OCI-LY7 (cell line): ENCODE data around the gene RNF152. TPM values are rescaled to one million over a fixed set of nuclear protein-coding genes. Genes with fewer than 3 reads are reported as not detected.

ENCODE experiments used
- BruUV-seq: library from RNA; stranded (reverse); fragments of 400-500 nt; replicated peaks from 2 replicates; lab custom pipeline; 2021; lab: Mats Ljungman, UMichigan
- CTCF ChIA-PET: fragments of 300-600 bp; sonication (Branson Sonifier 250); formaldehyde crosslinking; loops from one replicate; lab custom pipeline; 2022; ENCODE audit warnings: antibody characterized with exemption; ENCODE audit not compliant: unreplicated experiment; lab: Charles Lee
- POLR2A ChIA-PET: fragments of 300-600 bp; sonication (Branson Sonifier 250); formaldehyde crosslinking; loops from one replicate; lab custom pipeline; 2022; ENCODE audit warnings: antibody characterized with exemption; lab: Charles Lee
- DNase-seq: peaks from one replicate; pipeline ENCODE4 v3.0.0-alpha.2; 2015; ENCODE audit warnings: low spot score
- H2AFZ ChIP-seq: fragments of 200-600 bp; sonication (generic), shearing (Covaris generic); 2 replicates; pipeline ENCODE4 v1.6.1; 2014; ENCODE audit warnings: mild to moderate bottlenecking, antibody characterized with exemption, low read length, moderate library complexity
- H3K27ac ChIP-seq: fragments of 200-600 bp; sonication (generic); 2 replicates; pipeline ENCODE4 v1.5.1; 2014; ENCODE audit warnings: mixed run types, low read depth, mild to moderate bottlenecking, moderate library complexity, low read length, inconsistent platforms; ENCODE audit not compliant: poor library complexity, severe bottlenecking
- H3K36me3 ChIP-seq: fragments of 200-600 bp; sonication (generic); 2 replicates; pipeline ENCODE4 v1.6.1; 2014; ENCODE audit warnings: mild to moderate bottlenecking, antibody characterized with exemption, low read length, moderate library complexity, mixed read lengths; ENCODE audit not compliant: insufficient read depth
- H3K4me1 ChIP-seq: fragments of 200-600 bp; sonication (generic); 2 replicates; pipeline ENCODE4 v1.5.1; 2014; ENCODE audit warnings: mild to moderate bottlenecking, low read length; ENCODE audit not compliant: insufficient read depth, poor library complexity, severe bottlenecking
- H3K4me2 ChIP-seq: fragments of 200-600 bp; sonication (generic); 2 replicates; pipeline ENCODE4 v1.6.1; 2014; ENCODE audit warnings: mild to moderate bottlenecking, low read length
- H3K4me3 ChIP-seq: fragments of 200-600 bp; sonication (generic); 2 replicates; pipeline ENCODE4 v1.5.1; 2014; ENCODE audit warnings: mild to moderate bottlenecking, low read depth, low read length; ENCODE audit not compliant: poor library complexity, severe bottlenecking
- H3K79me2 ChIP-seq: fragments of 200-600 bp; sonication (generic); 2 replicates; pipeline ENCODE4 v1.6.1; 2016; ENCODE audit warnings: low read depth, mild to moderate bottlenecking, low read length, moderate library complexity, mixed read lengths; ENCODE audit not compliant: insufficient read depth
- H3K9me2 ChIP-seq: fragments of 200-600 bp; sonication (generic); 2 replicates; pipeline ENCODE4 v1.6.1; 2016; ENCODE audit warnings: mild to moderate bottlenecking, low read length, mixed read lengths; ENCODE audit not compliant: insufficient read depth
- H3K9me3 ChIP-seq: fragments of 200-600 bp; sonication (generic); 2 replicates; pipeline ENCODE4 v1.6.1; 2014; ENCODE audit warnings: mild to moderate bottlenecking, mixed run types, low read length, mixed read lengths
- H4K20me1 ChIP-seq: fragments of 200-600 bp; sonication (generic); 2 replicates; pipeline ENCODE4 v1.6.1; 2014; ENCODE audit warnings: mild to moderate bottlenecking, antibody characterized with exemption, low read length, moderate library complexity, mixed read lengths; ENCODE audit not compliant: insufficient read depth
- CTCF ChIP-seq: fragments of 200-600 bp; sonication (generic); conservative IDR thresholded peaks from 2 replicates; pipeline ENCODE4 v1.5.1; 2014; ENCODE audit warnings: mild to moderate bottlenecking, antibody characterized with exemption, low read length, moderate library complexity, mixed read lengths
- EZH2phosphoT487 ChIP-seq: fragments of 200-600 bp; sonication (generic); IDR thresholded peaks from 2 replicates; pipeline ENCODE4 v1.6.1; 2018; ENCODE audit warnings: low read depth, borderline replicate concordance, mild to moderate bottlenecking, mixed run types, antibody characterized with exemption, low read length, moderate library complexity, mixed read lengths
- intact Hi-C: fragments of 100-400 bp; cut with micrococcal nuclease; formaldehyde crosslinking; loops from one replicate; pipeline ENCODE4 v1.10.0; 2022; ENCODE audit not compliant: unreplicated experiment
- total RNA-seq, 2 experiments: library from RNA; depleted of rRNA in 1 of 2; stranded (reverse); fragments of >200 nt in 1 of 2; shearing (Covaris generic) in 1 of 2; gene quantifications; 2 replicates each; pipeline ENCODE4 v1.2.3, GENCODE V29; 2014 to 2022

RNF152 gene
- total RNA-seq, 2 experiments from 2014 or later = not detected

DNA sequence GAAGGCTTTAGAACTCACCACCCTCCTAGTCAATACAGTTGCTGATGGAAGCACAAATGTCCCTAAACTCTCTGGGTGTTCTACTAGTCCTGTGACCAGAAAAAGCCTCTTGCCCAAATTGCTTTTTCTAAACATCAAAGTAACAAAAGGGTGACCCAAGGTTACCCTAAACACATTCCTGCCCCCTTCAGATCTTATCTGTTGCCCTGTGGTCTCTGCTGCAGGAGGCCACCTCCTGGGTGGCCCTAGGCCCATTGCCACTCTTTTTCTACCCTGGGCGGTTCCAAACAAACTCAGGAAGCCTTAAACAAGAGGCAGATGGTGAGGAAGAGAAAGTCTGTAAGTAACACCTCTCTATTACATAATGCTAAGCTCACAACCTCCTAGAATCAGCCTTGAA is 3.3 kb downstream of the RNF152 start:
- H3K4me3 ChIP-seq = no peak overlapping the region
- intact Hi-C loops = no loop called here
- TF ChIP-seq EZH2phosphoT487 = no peak
- TF ChIP-seq CTCF = no peak
- no peak for DNase-seq
- H2AFZ ChIP-seq = no peak overlapping the region
- POLR2A ChIA-PET = no interaction called here
- H3K27ac ChIP-seq = no peak overlapping the region
- no peaks in the 10 kb centered on the region for H3K36me3 ChIP-seq
- H3K9me3 ChIP-seq = no peaks in the 10 kb centered on the region
- H3K4me2 ChIP-seq = no peak overlapping the region
- H3K79me2 ChIP-seq = no peaks in the 10 kb centered on the region
- H3K4me1 ChIP-seq = no peaks in the 10 kb centered on the region
- H3K9me2 ChIP-seq = no peaks in the 10 kb centered on the region
- H4K20me1 ChIP-seq = no peaks in the 10 kb centered on the region
- CTCF ChIA-PET = no interaction called here
- no TSS peak for BruUV-seq

GRCh38 chr18:61888622-61889021 is 4.2 kb downstream of the RNF152 start:
- CTCF ChIA-PET = no interaction called here
- no TSS peak for BruUV-seq
- TF ChIP-seq EZH2phosphoT487 = no peak

GRCh38 chr18:61887838-61888237 is 5.0 kb downstream of the RNF152 start:
- Histone ChIP-seq H3K9me3 (no peaks in the 10 kb centered on the region), H2AFZ (no peak overlapping the region), H3K79me2 (no peaks in the 10 kb centered on the region), H3K9me2 (no peaks in the 10 kb centered on the region), H3K4me2 (no peak overlapping the region), H3K4me1 (no peaks in the 10 kb centered on the region), H4K20me1 (no peaks in the 10 kb centered on the region), H3K27ac (no peak overlapping the region), H3K4me3 (no peak overlapping the region), H3K36me3 (no peaks in the 10 kb centered on the region)
- no TSS peak for BruUV-seq
- DNase-seq = no peak
- CTCF ChIA-PET = no interaction called here
- intact Hi-C loops = no loop called here
- POLR2A ChIA-PET = no interaction called here
- TF ChIP-seq CTCF (no peak), EZH2phosphoT487 (no peak)

More at GRCh38 chr18:61888622-61889021, 4.2 kb downstream of the RNF152 start:
- H3K27ac ChIP-seq = no peak overlapping the region
- no peaks in the 10 kb centered on the region for H3K4me1 ChIP-seq
- H3K36me3 ChIP-seq = no peaks in the 10 kb centered on the region
- no peak overlapping the region for H3K4me2 ChIP-seq
- no peak overlapping the region for H3K4me3 ChIP-seq
- POLR2A ChIA-PET = no interaction called here
- DNase-seq = no peak
- no peaks in the 10 kb centered on the region for H3K9me2 ChIP-seq
- no peaks in the 10 kb centered on the region for H4K20me1 ChIP-seq
- H2AFZ ChIP-seq = no peak overlapping the region
- H3K9me3 ChIP-seq = no peaks in the 10 kb centered on the region
- no peaks in the 10 kb centered on the region for H3K79me2 ChIP-seq
- intact Hi-C loops = no loop called here
